HPDE6-E6E7 (cell line): Measurements from ENCODE around the gene TAF11L9.
"Not testable (repeated sequence)": the region's sequence is repeated elsewhere in the genome, so short reads cannot be mapped to it uniquely, and the experiment has no call there.

Experiments used
- DNase-seq: peaks from one replicate; pipeline ENCODE4 v3.0.0; 2011; ENCODE audit warnings: missing footprints; ENCODE audit errors: extremely low spot score

Gene TAF11L9

DNA sequence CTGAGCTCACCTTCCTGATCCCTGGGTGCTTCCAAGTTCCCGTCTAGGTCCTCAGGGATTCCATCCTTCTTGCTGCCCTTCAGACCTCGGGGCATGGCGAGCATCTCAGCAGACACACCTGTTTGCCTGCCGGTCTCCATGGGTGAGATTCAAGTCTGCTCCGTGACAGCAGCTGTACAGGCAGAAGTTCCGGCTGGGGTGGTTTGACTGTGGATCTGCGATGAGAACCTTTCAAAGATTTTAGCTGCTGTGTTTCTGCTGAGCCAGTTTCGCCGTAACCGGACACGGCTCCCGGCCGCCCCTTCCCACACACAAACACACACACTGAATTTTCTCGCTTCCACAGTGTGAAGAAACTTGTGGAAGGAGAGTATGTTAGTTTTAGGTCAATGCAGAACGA, at the start of gene TAF11L9:
TAF11L9 (minus strand) TSS at position 140 of the 400 bp plus-strand sequence.
- not testable (repeated sequence) for DNase-seq

- DNase-seq: no peak
These were observed 40.0 kb upstream of the TAF11L9 start, which contains the start of gene TAF11L14 for GRCh38 chr5:17634160-17634559. Gene TAF11L14 (plus strand): TSS chr5:17634460.

- not testable (repeated sequence) for DNase-seq
These were observed 37.6 kb upstream of the TAF11L9 start, which contains the start of gene TAF11L13 for GRCh38 chr5:17631788-17632187. Gene TAF11L13 (plus strand): TSS chr5:17632088.

DNA sequence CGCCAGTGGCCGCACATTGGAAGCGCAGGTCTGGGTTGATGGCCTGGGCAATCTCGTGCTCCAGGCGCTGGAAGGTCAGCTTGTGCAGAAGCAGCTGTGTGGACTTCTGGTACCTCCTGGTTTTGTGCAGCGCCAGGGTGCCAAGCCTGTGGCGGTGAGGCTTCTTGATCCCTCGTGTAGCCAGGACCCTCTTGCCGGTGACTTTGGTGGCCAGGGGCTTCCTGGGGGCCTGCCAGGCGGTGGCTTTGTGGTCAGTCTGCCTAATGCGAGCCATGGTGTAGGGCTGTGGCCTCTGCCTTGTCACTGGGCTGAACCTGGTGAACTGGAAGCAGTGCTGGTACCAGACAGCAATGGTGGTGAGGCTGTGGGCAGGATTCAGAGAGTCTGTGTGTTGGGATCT, 31.5 kb upstream of the TAF11L9 start:
- DNase-seq: no peak

GRCh38 chr5:17620627-17621026, 26.4 kb upstream of the TAF11L9 start:
- DNase-seq: no peak

GRCh38 chr5:17619354-17619753, 25.2 kb upstream of the TAF11L9 start:
- DNase-seq: no peak

GRCh38 chr5:17614872-17615605, 20.8 kb upstream of the TAF11L9 start:
- DNase-seq: no peak

DNA sequence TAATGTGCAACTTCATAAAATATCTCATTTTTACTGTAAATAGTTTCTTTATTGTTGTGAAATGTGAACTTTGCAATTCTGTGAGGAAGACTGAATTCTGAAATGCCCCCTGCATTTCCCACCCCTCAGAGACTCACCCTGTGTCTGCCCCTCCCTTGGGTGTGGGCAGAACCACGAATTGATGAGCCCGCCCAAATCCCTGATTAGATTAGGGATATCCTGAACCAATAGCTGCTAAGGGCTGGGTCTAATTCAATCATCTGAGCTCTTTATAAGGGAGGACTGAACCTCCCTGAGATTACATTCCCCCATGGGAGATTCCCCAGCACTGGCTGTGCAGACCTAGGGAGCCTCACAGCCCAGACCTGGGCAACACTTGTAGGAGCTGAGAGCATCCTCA, 15.9 kb upstream of the TAF11L9 start, which contains the start of gene TAF11L12:
TAF11L12 (plus strand) TSS at position 301 of the 400 bp plus-strand sequence.
- DNase-seq: not testable (repeated sequence)

DNA sequence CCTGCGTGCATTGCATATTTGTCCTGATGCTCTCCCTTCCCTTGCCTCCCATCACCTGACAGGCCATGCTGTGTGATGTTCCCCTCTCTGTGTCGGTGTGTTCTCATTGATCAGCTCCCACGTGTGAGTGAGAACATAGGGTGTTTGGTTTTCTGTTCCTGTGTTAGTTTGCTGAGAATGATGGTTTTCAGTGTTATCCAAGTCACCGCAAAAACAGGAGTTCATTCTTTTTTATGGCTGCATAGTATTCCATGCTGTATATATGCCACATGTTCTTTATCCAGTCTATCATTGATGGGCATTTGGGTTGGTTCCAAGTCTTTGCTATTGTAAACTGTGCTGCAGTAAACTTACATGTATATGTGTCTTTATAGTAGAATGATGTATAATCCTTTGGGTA, 13.3 kb upstream of the TAF11L9 start:
- DNase-seq: not testable (repeated sequence)

DNA sequence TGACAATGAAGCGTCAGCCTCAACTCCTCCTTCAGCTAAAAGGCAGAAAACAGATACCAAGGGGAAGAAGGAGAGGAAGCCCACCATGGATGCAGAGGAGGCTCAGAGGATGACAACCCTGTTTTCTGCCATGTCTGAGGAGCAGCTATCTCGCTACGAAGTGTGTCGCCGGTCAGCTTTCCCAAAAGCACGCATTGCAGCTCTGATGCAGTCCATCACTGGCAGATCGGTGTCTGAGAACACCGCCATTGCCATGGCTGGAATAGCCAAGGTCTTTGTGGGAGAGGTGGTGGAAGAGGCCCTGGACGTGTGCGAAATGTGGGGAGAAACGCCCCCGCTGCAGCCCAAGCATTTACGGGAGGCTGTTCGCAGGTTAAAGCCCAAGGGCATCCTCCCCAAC, 10.8 kb upstream of the TAF11L9 start:
- no peak for DNase-seq

GRCh38 chr5:17603880-17604279, 9.7 kb upstream of the TAF11L9 start, which contains the start of gene TAF11L11:
Gene TAF11L11 (plus strand): TSS chr5:17604183.
- DNase-seq: not testable (repeated sequence)

- DNase-seq: not testable (repeated sequence)
These were observed 3.5 kb upstream of the TAF11L9 start, which contains the start of gene TAF11L10 for GRCh38 chr5:17597728-17598127. Gene TAF11L10 (minus strand): TSS chr5:17597828.

DNA sequence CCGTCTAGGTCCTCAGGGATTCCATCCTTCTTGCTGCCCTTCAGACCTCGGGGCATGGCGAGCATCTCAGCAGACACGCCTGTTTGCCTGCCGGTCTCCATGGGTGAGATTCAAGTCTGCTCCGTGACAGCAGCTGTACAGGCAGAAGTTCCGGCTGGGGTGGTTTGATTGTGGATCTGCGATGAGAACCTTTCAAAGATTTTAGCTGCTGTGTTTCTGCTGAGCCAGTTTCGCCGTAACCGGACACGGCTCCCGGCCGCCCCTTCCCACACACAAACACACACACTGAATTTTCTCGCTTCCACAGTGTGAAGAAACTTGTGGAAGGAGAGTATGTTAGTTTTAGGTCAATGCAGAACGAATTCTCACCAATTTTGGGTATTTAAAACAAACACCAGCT, 3.3 kb downstream of the TAF11L9 start, which contains the start of gene TAF11L8:
TAF11L8 (minus strand) TSS at position 101 of the 400 bp plus-strand sequence.
- not testable (repeated sequence) for DNase-seq

GRCh38 chr5:17585658-17586057, 8.5 kb downstream of the TAF11L9 start, which contains the start of gene TAF11L7:
Gene TAF11L7 (minus strand): TSS chr5:17585758.
- not testable (repeated sequence) for DNase-seq
